Amniotic stem cell (primary cell): ENCODE results near the gene ZMYND15.

Source experiments
- DNase-seq: peaks from one replicate; lab custom pipeline; 2025; lab: John Stamatoyannopoulos, UW

Gene ZMYND15

DNA sequence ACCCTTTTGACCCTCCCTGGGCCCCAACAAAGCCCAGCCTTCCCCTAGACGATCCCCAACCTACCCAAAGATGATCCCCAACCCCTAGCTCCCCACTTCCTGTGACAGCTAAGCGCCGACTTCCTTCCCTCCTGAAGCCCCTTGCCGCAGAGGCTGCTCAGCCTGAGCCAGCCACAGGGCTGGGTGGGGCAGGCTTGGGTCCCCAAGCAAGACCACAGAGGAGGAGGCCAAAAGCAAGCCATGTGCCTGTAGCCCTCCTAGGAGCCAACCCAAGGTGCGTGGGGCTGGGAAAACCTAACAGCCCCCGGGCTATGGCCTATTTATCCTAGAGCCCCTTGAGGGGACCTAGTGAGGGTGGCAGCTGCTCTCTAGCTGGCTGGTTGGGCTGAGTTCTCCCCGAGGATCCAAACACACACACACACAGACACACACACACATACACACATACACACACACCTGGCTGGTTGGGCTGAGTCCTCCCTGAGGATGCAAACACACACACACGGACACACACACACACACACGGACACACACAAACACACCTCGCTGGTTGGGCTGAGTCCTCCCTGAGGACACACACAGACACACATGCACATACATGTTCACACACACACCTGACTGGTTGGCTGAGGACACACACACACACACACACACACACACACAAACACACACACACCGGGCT, 24.4 kb upstream of the ZMYND15 start:
- no peak for DNase-seq

GRCh38 chr17:4716081-4716480, 23.6 kb upstream of the ZMYND15 start:
- no peak for DNase-seq

GRCh38 chr17:4717791-4718190, 21.8 kb upstream of the ZMYND15 start:
- DNase-seq = no peak

GRCh38 chr17:4718276-4718675, 21.4 kb upstream of the ZMYND15 start:
- DNase-seq = no peak

DNA sequence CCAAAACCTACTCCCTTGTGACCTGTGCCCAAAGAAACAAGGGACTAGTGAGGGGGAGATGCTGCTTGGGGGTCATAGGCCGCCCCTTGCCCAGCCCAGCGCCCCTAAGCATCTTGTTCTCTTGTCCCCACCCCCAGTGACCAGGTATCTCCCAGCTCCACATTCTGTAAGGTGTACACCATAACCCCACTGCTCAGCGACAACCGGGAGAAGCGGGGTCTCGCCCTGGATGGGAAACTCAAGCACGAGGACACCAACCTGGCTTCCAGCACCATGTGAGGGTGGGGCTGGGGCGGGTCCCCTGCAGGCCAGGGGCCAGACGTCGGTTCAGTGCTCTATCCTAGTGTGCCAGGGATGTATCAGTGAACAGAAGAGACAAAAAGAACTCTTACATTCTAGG, 20.5 kb upstream of the ZMYND15 start:
- no peak for DNase-seq

DNA sequence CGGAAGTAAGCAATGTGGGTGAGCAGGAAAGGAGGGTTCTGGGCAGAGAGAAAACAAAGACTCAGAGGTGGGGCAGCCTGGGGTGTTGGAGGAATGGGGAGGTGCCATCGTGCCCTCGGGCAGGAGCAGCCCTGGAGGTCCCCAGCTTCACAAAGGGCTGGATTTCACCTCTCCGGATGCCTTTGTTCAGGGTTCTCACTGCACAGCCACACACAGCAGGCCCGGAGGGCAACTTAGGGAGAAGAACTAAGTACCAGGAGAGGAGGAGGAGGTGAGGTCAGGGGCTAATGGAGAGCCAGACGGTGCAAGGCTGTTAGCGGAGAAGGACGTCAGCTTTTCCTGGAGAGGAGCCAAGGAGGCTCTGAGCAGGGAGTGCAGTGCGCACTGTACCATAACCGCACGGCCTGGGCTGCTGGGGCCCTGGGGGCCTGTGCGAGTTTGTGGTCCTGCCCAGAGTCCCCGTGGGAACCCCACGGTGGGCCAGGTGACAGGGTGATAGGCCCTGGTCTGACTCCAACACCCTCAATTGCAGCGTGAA, 19.9 kb upstream of the ZMYND15 start:
- DNase-seq = no peak

- no peak for DNase-seq
Observed at GRCh38 chr17:4720787-4721186, 18.8 kb upstream of the ZMYND15 start.

DNA sequence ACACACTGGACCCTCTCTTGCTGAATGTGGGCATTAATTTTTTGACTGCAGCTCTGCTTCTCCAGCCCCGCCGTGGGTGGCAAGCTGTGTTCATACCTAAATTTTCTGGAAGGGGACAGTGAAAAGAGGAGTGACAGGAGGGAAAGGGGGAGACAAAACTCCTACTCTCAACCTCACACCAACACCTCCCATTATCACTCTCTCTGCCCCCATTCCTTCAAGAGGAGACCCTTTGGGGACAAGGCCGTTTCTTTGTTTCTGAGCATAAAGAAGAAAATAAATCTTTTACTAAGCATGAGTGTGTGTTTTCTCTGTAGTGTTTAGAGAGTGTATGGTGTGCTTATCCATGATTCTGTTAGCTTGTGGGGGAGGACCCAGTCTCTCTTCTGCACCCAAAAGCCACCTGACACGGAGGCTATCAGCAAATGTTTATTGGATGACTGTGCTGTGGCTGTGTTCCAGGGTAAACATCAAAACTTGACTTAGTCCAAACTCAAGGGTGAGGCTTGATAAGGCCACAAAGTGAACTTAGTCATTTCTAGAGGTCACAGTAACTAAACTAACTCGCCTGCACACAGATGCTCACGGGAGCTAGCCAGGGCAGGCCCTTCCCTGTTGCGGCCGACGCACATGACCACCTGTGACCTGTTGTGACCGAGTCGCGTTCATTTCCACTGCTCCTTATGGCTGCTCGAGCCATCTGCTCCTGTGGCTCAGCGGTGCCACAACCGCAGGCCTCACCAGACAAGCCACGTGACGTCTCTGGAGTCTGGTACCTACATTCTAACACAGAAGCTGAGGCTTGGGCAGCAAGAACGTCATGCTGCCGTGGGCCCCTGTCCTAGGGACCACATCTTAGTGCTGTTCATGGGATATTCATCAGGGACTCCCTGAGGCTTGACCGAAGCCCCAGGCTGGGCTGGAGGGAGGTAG, 18.2 kb upstream of the ZMYND15 start:
- no peak for DNase-seq

DNA sequence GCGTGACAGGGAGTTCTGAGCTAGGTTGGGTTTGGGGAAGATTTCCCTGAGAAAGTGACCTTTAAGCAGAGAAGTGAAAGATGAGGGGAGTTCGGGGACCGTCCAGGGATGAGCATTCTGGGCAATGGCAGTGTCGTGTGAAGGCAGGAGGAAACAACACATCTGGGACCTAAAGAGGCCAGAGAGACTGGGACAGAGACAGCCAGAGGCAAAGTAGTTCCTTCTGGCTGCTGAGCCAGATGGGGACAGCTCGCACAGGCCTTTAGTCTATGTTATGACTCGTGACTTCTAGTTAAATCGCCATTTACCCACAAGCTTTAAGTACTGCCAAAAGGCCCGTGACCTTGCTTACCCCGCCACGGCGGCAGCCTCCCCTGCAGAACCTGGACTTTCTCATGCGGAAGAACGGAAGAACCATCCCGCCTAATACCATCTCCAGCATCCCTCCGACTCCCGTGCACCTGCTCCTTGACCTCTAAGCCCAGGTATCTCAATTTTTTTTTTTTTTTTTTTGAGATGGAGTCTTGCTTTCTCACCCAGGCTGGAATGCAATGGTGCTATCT, 16.9 kb upstream of the ZMYND15 start:
- no peak for DNase-seq

DNA sequence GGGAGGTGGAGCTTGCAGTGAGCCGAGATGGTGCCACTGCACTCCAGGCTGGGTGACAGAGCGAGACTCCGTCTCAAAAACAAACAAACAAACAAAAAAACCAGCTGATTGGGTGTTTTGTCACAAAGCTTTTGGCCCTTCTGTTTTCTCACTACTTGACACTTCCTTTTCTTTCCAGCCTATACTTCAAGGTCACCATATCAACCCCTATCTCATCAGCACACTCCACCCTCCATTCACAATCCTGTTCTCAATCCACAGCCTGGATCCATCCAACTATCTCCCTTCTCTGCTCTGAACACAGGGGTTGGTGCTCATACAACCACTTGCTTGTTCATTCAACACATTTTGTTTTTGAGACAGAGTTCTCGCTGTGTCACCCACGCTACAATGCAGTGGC, 15.0 kb upstream of the ZMYND15 start:
- no peak for DNase-seq

DNA sequence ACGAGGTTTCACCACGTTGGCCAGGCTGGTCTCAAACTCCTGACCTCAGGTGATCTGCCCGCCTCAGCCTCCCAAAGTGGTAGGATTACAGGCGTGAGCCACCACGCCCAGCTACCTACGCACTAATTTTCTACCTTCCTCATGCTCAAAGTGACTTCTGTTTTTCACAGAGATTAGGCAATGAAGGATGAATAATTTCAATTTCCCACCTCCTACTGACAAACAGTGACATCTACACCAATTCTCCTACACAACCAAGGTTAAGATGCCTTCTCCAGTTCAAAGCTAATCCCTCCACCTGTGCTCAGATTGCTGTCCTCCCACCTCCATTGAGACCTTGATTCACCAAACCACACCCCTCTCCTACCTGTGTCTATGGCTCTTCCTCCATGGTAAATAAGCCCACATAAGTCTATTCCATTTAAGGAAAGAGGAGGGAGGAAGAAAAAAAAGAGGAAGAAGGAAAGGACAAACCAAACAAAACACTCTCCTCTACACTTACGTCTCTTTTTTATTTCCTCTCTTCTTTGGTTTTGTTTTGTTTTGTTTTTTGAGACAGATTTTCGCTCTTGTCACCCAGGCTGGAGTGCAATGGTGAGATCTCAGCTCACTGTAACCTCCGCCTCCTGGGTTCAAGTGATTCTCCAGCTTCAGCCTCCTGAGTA, 13.9 kb upstream of the ZMYND15 start:
- no peak for DNase-seq

- DNase-seq = no peak
Observed at GRCh38 chr17:4728124-4728523, 11.5 kb upstream of the ZMYND15 start.

DNA sequence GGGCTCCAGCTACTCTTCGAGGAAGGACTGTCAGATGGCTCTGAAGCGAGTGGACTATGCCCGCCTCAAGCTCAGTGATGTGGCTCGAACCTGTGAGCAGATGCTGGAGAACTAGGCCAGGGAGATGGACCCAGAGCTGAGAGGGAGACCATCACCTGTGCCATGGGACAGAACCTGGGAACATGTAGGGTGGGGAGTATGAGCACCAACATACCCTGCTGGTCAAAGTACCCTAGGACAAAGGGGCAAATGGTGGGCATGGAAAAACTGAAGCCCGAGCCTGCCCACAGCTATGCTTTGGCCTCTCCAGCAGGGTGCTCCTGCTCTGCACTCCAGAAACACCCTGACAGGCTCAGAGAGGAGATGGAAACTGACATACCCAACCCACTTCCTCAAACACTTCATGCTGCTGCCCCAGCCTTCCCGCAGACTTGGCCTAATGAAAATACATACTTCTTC, 6.5 kb upstream of the ZMYND15 start:
- no peak for DNase-seq

DNA sequence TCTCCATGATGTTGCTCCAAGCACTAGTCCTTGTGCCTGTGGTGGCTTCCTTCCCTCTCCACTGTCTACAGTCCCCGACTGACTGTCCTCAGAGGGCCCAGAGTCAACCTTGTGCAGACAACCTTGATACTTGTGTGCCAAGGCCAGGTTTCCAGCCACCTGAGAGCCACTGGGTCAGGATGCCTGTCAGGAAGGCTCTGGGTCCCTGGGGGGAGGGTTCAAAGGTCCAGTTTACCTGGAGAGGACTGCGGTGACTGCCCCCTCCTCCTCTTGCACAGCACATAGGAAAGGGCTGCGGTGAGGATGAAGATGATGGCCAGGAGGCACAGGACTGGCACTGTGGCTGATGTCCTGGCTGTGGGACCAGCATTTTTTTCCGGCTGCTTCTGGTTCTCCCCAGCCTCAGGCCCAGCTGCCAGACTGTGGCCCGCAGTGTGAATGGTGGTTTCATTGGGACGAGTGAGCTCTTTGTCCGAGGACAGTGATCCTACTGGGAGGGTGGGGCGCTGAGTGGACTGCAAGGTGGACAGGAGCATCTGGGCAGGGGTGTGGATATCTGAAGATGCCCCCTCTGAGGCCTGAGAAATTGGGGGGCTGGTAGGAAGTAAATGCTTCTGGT, 4.7 kb upstream of the ZMYND15 start:
- DNase-seq = no peak

DNA sequence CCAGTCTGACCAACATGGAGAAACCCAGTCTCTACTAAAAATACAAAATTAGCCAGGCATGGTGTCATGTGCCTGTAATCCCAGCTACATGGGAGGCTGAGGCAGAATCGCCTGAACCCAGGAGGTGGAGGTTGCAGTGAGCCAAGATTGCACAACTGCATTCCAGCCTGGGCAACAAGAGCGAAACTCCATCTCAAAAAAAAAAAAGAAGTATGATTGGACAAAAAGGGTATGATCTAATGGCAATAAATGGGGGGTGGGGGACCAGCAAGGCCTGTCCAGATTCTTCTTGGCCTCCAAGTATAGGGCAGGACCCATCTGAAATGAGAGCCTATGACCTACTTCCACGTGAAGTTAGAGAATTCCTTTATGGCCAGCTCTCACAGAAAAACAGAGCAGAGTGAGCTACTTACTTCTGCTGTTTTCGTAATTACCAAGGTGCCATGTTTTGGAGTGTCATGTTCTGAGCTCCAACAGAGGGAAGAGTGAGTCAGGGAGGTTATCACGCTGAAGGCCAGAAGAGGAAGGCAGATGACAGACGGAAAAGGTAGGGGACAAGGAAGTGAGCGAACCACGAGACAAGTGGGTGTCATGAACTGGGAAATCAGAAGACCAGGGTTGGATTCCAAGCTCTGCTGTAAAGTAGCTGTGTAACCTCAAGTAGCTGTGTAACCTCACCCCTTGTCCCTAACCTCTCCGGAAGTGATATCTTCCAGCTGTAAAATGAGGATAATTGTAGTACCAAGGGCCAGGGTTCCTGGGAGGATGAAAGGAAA, 3.6 kb upstream of the ZMYND15 start:
- DNase-seq = no peak

GRCh38 chr17:4738136-4739121, 1.2 kb upstream of the ZMYND15 start:
- no peak for DNase-seq

DNA sequence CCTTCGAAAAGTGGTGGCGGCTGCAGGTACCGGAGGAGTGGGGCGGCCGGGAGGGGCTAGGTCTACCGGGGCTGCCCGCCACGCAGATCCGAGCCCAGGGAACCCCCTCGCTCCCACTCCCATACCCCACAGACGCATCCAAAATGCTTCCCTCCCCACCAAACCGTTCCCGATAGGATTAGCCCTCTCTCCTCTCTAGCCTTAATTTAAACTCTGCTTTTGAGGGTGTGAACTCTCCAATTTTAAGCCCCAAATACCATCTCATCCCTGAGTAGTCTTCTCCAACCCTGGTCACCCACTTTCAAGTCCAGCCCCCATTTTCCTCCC, 355 bp downstream of the ZMYND15 start:
- no peak for DNase-seq

GRCh38 chr17:4740584-4740983, 951 bp downstream of the ZMYND15 start:
- no peak for DNase-seq

DNA sequence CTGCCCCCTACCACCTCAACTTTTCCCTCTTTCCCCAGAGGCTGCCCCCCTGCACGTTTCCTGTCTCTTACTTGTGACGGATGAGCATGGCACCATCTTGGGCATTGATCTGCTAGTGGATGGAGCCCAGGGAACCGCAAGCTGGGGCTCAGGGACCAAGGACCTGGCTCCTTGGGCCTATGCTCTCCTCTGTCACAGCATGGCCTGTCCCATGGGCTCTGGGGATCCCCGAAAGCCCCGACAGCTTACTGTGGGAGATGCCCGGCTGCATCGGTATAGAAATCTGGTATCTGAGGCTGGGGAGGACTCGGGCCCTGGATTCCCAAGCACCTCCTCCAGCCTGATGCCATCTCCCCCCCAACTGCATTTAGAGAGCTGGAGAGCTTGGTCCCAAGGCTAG, 1.9 kb downstream of the ZMYND15 start:
- DNase-seq = no peak

DNA sequence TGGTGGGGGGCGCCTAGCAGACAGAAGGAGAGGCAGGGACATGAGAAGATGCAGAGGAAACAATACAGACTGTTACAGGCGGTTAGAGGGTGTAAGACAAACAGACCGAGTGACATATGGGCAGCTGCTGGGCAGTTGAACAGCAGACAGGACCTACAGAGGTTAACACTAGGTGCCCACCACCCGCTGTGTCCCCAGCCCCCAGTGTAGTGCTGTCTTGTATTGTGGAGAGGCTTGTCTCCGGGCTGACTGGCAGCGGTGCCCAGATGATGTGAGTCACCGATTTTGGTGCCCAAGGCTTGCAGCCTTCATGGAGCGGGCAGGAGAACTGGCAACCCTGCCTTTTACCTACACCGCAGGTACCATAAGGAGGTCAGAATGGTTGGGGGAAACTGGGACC, 2.5 kb downstream of the ZMYND15 start:
- DNase-seq = no peak
